PC-9 (cell line): ENCODE measurements around the gene ADCY2. TPM values are rescaled to one million over a fixed set of nuclear protein-coding genes. Genes with fewer than 3 reads are reported as not detected.

Experiments used
- BruUV-seq: library from RNA; stranded (reverse); fragments of 400-500 nt; replicated peaks from 2 replicates; lab custom pipeline; 2021; lab: Mats Ljungman, UMichigan
- CTCF ChIA-PET: fragments of 300-600 bp; sonication (Branson Sonifier 250); formaldehyde crosslinking; loops from one replicate; lab custom pipeline; 2022; ENCODE audit warnings: antibody characterized with exemption; lab: Charles Lee
- POLR2A ChIA-PET: fragments of 300-600 bp; sonication (Branson Sonifier 250); formaldehyde crosslinking; loops from one replicate; lab custom pipeline; 2022; ENCODE audit warnings: antibody characterized with exemption; ENCODE audit not compliant: unreplicated experiment; lab: Charles Lee
- DNase-seq, 2 experiments: peaks; one replicate each; pipeline versions ENCODE4 v3.0.0 to v3.0.0-alpha.2; 2015 to 2022; ENCODE audit warnings: mixed read lengths in 1 of 2
- H2AFZ ChIP-seq: fragments of 200-600 bp; sonication (generic); 2 replicates; pipeline ENCODE4 v1.8.1; 2017; ENCODE audit warnings: antibody characterized with exemption
- H3F3A ChIP-seq: fragments of 200-600 bp; sonication (generic); 2 replicates; pipeline ENCODE4 v1.8.1; 2017; ENCODE audit warnings: antibody characterized with exemption, mild to moderate bottlenecking, low read depth; ENCODE audit not compliant: insufficient read depth
- H3K27ac ChIP-seq: fragments of 200-600 bp; sonication (generic); 2 replicates; pipeline ENCODE4 v1.6.1; 2016; ENCODE audit warnings: mixed run types
- H3K27me3 ChIP-seq: fragments of 200-600 bp; sonication (generic); 2 replicates; pipeline ENCODE4 v1.6.1; 2016; ENCODE audit warnings: low read depth, mixed run types; ENCODE audit not compliant: insufficient read depth
- H3K36me3 ChIP-seq: fragments of 200-600 bp; sonication (generic); 2 replicates; pipeline ENCODE4 v1.6.1; 2016; ENCODE audit warnings: low read depth, mixed run types
- H3K4me1 ChIP-seq: fragments of 200-600 bp; sonication (generic); replicated peaks from 2 replicates; pipeline ENCODE4 v1.6.1; 2016; ENCODE audit warnings: mixed run types; ENCODE audit not compliant: insufficient read depth
- H3K4me2 ChIP-seq: fragments of 200-600 bp; sonication (generic); 2 replicates; pipeline ENCODE4 v1.6.1; 2017; ENCODE audit warnings: mixed run types
- H3K4me3 ChIP-seq: fragments of 200-600 bp; sonication (generic); 2 replicates; pipeline ENCODE4 v1.6.1; 2016; ENCODE audit warnings: mixed run types
- H3K79me2 ChIP-seq: fragments of 200-600 bp; sonication (generic); 2 replicates; pipeline ENCODE4 v1.6.1; 2017; ENCODE audit warnings: low read depth, mixed run types
- H3K9me2 ChIP-seq: fragments of 200-600 bp; sonication (generic); 2 replicates; pipeline ENCODE4 v1.8.1; 2017; ENCODE audit warnings: mild to moderate bottlenecking; ENCODE audit not compliant: insufficient read depth
- H3K9me3 ChIP-seq: fragments of 200-600 bp; sonication (generic); 2 replicates; pipeline ENCODE4 v1.8.1; 2016; ENCODE audit warnings: low read depth; ENCODE audit not compliant: insufficient read depth
- H4K20me1 ChIP-seq: fragments of 200-600 bp; sonication (generic); 2 replicates; pipeline ENCODE4 v1.8.1; 2017; ENCODE audit not compliant: insufficient read depth
- CTCF ChIP-seq: fragments of 200-600 bp; sonication (generic); conservative IDR thresholded peaks from 2 replicates; pipeline ENCODE4 v1.6.1; 2017; ENCODE audit warnings: mixed run types, antibody characterized with exemption, mild to moderate bottlenecking, moderate library complexity
- EZH2 ChIP-seq: fragments of 200-600 bp; sonication (generic); IDR thresholded peaks from 2 replicates; pipeline ENCODE4 v1.8.0; 2017; ENCODE audit warnings: antibody characterized with exemption, low read depth
- intact Hi-C: fragments of 100-400 bp; cut with micrococcal nuclease; formaldehyde crosslinking; loops from one replicate; pipeline ENCODE4 v1.10.0; 2022; ENCODE audit not compliant: unreplicated experiment
- total RNA-seq: library from RNA; stranded (reverse); gene quantifications from 2 replicates; pipeline ENCODE4 v1.2.3, GENCODE V29; 2021

The ADCY2 gene
- total RNA-seq, 1 experiment from 2014 or later = not detected

- H3K27me3 ChIP-seq = peaks cover 68% of the 10 kb centered on the region
- H4K20me1 ChIP-seq = no peaks in the 10 kb centered on the region
- H3K36me3 ChIP-seq = no peaks in the 10 kb centered on the region
- ChIA-PET CTCF (no interaction called here), POLR2A (no interaction called here)
- no peak overlapping the region for H2AFZ ChIP-seq
- H3K4me3 ChIP-seq = no peak overlapping the region
- no peaks in the 10 kb centered on the region for H3K9me3 ChIP-seq
- BruUV-seq = no TSS peak
- H3F3A ChIP-seq = no peaks in the 10 kb centered on the region
- H3K79me2 ChIP-seq = no peaks in the 10 kb centered on the region
- intact Hi-C loops = no loop called here
- TF ChIP-seq CTCF (no peak), EZH2 (no peak)
- H3K4me1 ChIP-seq = no peaks in the 10 kb centered on the region
- no peak overlapping the region for H3K27ac ChIP-seq
- no peak overlapping the region for H3K4me2 ChIP-seq
- DNase-seq = no peak
- H3K9me2 ChIP-seq = no peaks in the 10 kb centered on the region
These were observed 254.8 kb downstream of the ADCY2 start for GRCh38 chr5:7650755-7651154.

GRCh38 chr5:7653046-7653445 lies 257.1 kb downstream of the ADCY2 start:
- Histone ChIP-seq H4K20me1 (no peaks in the 10 kb centered on the region), H3K4me1 (no peaks in the 10 kb centered on the region), H2AFZ (no peak overlapping the region), H3K9me3 (no peaks in the 10 kb centered on the region), H3K36me3 (no peaks in the 10 kb centered on the region), H3K27ac (no peak overlapping the region), H3K4me3 (no peak overlapping the region), H3F3A (no peaks in the 10 kb centered on the region), H3K9me2 (no peaks in the 10 kb centered on the region), H3K27me3 (peaks cover 63% of the 10 kb centered on the region), H3K79me2 (no peaks in the 10 kb centered on the region), H3K4me2 (no peak overlapping the region)
- CTCF ChIA-PET = no interaction called here
- intact Hi-C loops = no loop called here
- no TSS peak for BruUV-seq
- TF ChIP-seq CTCF (no peak), EZH2 (no peak)
- no peak for DNase-seq
- POLR2A ChIA-PET = no interaction called here

- H4K20me1 ChIP-seq = no peaks in the 10 kb centered on the region; the same call in 1 of the 2 replicates
- no peaks in the 10 kb centered on the region for H3K36me3 ChIP-seq
- H3K27ac ChIP-seq = no peak overlapping the region
- TF ChIP-seq EZH2 = no peak
- TF ChIP-seq CTCF = no peak
- ChIA-PET POLR2A (no interaction called here), CTCF (no interaction called here)
- H3K27me3 ChIP-seq = peaks cover 52% of the 10 kb centered on the region
- H3K4me2 ChIP-seq = no peak overlapping the region
- no peak overlapping the region for H2AFZ ChIP-seq
- no peaks in the 10 kb centered on the region for H3K9me2 ChIP-seq
- H3F3A ChIP-seq = no peaks in the 10 kb centered on the region
- no peaks in the 10 kb centered on the region for H3K9me3 ChIP-seq
- no peak for DNase-seq
- no peak overlapping the region for H3K4me3 ChIP-seq
- intact Hi-C loops = no loop called here
- BruUV-seq = no TSS peak
- no peaks in the 10 kb centered on the region for H3K79me2 ChIP-seq
- H3K4me1 ChIP-seq = no peaks in the 10 kb centered on the region
These were observed 261.2 kb downstream of the ADCY2 start for GRCh38 chr5:7657153-7657552.
